Activated CD4-positive, alpha-beta T cell treated with anti-CD3 and anti-CD28 coated beads for 4 hours (primary cell): ENCODE results near the gene UBE3C.
"Not testable (repeated sequence)": the region's sequence is repeated elsewhere in the genome, so short reads cannot be mapped to it uniquely, and the experiment has no call there.

Experiments
- DNase-seq, 2 donors: peaks; one replicate each; pipeline ENCODE4 v3.0.0-alpha.2; 2020

Gene UBE3C

DNA sequence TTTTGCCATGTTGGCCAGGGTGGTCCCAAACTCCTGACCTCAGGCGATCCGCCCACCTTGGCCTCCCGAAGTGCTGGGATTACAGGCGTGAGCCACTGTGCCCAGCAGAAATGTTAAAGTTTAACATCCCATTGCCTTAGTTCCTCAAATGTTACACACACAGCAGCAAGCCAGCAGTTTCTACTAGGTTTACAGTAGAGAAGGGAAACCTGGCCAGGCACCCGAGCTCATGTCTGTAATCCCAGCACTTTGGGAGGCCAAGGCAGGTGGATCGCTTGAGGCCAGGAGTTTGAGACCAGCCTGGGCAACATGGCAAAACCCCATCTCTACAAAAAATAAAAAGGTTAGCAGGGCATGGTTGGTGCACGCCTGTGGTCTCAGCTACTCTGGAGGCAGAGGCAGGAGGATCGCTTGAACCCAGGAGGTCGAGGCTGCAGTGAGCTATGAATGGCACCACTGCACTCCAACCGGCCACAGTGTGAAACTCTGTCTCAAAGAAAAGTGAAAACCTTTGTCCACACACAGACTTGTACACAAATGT lies 135.4 kb downstream of the UBE3C start:
- not testable (repeated sequence) for DNase-seq

DNA sequence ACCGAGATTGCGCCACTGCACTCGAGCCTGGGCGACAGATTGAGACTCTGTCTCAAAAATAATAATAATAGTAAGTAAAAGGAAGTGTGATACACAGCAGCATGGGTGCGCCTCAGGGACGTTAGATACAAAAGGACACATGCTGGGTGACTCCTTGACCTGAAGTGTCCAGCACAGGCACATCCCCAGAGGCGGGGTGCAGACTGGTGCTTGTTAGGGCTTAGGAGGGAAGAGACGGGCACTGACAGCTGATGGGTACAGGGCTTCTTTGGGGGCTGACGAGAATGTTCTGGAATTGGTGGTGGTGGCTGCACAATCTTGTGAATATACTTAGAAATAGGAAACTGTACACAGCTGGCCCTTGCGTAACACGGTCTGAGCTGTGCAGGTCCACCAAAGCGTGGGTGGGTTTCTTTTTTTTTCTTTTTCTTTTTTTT lies 136.3 kb downstream of the UBE3C start:
- no peak for DNase-seq

DNA sequence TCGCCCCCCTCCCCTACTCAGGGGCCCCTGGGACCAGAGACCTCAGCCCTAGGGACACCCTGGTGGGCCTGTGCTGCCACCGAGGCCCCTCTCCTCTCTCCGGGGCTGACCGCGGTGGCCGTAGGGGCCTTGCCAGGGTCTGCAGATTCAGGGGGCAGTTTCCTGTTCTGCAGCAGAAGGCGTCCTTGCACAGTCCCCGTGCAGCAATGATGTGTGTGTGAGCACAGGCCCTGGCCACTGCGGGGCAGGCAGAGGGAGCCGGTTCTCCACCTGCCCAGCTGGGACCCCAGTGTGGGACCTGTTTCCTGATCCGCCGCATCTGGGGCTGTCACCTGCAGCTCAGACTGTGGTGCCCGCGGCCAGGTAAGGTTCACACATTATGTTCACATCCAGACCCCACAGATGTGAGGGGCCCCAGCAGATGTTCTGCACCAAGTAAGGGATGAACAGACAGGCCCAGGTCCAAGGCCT lies 137.4 kb downstream of the UBE3C start:
- DNase-seq, result no peak

DNA sequence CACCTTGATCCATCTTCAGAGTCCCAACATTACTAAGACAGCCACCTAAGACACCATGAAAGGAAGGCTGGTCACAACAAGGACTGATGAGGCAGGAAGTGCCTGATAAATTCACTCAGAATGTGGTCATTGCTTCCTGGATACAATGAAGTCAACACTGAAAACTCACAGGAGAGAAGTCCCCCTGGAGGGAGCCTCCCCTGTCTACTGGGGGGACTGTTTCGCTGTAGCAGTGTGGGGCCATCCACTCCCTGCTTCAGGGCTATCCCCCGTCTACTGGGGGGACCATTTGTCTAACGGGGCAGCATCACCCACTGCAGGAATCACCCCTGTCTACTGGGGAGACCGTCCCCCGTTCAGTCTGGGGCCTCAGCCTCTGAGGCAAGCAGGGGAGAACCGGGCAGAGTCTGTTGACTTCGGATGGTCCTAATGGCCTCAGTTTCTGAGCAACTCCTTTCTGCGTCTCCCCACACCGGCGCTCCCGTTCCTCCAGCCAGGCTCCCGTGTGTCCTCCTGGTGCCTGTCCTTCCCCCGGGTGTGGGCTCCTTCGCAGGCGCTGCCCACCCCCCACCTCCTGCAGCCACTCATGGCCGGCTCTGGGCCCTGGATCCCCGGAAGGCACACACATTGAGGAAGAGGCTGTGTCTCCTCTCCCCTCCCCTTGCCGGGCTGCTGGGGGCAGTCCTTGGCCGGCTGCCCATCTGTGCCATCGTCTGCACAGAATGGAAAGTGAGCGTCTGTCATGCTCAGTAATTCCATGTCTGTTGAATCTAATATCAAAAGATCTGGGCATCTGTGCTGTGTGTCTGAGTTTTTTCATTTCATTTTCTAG lies 138.2 kb downstream of the UBE3C start:
- DNase-seq, result no peak

DNA sequence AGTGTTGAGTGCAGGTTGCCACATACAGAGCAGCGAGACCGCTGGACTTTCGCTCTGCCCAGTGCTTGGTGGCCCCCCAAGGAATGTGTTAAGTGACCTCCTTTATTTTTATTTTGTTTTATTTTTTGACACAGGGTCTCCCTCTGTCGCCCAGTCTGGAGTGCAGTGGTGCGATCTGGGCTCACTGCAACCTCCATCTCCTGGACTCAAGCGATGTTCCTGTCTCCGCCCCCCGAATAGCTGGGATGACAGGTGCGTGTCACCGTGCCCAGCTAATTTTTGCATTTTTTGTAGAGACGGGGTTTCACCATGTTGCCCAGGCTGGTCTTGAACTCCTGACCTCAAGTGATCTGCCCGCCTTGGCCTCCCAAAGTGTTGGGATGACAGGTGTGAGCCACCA lies 138.8 kb downstream of the UBE3C start:
- DNase-seq, result not testable (repeated sequence)

DNA sequence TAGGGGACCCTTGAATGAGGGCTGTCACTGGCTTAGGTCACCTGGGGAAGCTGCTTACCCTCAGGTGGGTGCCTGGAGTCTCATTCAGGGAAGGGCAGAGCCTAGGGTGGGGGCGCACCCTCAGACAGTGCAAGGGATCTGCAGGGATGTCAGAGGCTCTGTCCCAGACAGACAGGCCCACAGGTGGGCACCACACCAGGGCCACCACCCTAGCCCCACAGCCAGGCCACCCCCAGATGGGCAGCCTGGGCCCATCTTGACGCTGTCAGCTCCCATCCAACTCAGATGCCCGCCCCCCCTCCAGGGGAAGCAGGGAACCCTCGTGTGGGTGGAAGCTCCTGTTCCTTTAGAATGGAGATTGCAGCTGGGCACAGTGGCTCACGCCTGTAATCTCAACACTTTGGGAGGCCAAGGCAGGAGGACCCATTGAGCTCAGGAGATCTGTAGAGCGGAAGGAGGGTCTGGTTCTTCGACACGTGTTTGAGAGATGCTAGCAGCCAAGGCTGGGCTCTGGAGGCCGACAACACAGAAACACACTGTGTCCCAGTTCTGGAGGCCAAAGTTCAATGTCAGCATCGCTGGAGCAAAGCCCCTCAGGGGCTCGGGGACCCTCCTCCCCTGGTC lies 139.6 kb downstream of the UBE3C start:
- no peak for DNase-seq

DNA sequence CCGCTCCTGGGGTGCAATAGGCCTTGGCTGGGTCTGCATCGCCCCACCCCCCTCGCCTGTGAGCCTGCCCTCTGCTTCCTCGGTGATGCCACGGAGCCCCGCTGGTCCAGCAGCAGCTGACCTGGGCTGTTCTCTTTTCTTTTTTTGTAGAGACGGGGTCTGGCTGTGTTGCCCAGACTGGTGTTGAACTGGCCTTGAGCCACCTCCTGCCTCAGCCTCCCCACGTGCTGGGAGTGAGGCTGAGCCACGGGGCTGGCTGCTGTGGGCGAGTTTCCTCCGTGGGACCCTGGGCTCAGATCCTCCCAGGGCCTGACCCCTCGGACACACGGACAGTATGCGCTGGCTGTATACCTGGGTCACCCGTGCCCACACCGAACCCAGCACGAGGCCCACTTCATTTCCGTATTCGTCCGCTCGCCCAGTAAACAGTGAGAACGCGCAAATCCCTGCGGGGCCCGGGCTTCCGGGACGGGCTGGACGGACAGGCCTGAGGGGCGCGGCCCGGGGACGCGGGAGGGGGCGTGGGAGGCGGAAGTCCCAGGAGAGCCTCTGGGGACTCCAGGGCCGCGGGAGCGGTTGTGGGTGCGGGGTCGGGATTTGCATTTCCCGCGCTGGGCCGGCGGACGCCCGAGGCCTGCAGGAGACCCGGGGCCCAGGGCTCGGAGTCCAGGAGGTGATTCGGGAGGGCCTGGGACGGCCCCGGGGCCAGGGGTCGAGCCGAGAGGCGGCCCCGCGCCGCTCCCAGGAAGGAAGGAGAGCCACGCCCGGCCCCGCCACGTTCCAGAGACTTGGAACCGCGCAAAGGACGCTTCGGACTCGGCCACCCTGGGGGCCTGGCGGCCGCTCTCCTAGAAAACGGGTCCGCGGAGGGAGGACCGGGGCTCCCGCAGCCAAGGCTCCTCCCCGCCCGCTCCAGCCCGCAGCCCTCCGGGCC lies 140.3 kb downstream of the UBE3C start:
- DNase-seq, result no peak

DNA sequence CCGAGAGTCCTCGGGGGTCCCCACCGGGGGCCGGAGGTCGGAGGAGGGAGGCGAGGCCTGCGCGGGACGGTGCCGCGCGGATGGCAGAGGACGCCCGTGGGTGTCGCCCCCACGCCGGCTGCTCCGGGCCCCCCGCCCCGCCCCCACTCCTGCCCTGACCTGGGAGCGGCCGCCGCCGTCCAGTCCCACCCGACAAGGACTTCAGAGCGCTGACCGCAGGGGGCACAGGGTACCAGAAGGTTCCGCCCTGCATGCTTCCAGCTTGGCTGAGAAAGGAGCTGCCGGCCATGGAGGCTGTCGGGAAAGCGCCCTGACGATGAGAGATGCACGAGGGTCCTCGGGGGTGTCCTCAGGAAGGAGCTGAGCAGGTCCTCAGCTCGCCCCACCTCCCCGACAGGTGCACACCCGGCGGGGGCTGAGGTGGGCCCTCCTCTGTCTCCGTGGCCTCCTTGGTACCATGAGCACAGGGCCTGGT lies 141.1 kb downstream of the UBE3C start:
- no peak for DNase-seq

DNA sequence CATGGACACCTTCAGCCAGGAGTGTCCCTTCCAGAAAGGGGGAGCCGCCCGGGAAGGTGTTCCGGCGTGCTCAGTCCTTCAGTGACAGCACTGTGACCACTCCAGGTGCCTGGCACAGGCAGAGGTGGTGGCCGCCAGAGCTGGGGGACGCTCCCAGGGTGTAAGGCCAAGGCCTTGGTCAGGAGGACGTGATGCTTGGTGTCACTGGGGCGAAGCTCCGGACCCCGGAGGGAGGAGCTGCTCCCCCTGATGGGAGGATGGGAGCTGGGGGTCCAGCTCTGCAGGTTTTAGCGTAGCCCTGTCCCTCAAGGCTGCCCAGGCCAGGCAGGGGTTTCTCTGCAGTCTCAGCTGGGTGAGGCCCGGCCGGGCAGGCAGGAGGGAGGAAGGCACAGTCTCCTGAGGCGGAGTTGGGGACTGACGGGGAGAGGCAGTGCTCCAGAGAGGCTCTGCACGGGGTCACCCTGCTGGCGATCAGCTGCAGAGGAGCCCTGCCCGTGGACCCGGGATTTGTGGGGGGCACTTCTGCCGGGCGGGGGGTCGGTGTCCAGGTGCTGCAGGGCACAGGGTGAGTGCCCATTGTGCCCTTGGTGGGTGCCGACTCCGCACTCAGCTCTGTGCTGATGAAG lies 141.6 kb downstream of the UBE3C start:
- DNase-seq, result no peak

DNA sequence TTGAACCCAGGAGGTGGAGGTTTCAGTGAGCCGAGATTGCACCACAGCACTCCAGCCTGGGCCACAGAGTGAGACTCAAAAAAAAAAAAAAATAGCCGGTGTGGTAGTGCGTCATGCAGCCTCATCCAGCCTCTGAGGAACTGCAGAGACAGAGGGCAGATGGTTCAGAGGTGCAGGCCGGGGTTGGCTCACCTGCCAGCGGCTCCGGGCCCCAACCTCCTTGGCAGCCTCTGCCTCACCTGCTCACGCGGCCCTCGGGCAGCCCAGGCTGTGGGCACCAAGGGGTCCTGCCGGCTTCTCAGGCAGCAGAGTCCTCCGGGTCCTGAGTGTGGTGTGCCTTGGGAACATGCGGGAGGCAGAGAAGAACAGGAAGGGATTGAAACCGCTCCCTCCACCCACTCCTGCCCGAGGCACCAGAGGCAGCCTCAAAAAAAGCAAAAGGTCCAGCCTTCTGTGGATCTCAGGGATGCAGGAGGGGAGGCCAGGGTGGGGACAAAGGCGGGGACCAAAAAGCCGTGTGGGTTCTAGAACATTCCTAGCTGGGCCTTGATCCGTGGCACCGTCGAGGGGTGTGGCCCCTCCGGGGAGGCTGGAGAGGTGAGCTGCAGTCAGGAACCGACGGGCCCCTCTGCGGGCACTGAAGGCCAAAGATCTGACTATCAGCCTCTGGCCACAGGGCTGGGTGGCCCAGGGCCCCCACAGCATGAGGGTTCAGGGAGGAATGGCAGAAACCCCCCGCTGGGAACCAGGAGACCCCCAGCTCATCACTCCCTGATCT lies 142.7 kb downstream of the UBE3C start:
- no peak for DNase-seq

DNA sequence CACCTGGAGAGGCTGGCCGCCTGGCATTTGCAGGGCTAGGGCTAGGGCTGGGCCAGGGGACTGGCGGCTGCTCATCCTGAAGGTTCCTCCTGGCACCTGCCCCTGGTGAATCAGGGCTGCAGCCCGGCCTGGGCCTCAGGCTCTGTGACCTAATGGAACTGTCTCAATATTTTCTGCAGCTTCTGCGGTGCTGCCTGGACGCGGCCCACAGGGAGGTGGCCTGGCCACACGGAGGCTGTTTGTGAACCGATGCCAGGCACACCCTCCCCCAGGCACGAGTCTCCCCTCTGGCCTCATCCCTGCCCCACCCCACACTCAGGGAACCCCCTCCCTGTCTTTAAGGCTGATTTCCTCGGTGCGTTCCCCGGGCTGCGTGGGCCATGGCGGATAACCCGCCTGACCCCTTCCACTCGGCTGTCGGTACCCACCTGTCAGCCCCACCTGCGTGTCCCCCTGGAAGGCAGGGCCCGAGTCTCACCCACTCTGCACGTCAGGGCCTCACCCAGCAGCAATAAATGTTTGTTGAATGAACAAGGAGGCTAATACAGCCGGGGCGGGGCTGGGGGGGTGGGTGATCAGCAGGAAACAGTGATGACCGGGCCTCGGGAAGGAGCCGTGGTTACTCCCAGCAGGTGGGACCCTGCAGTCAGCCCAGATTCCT lies 143.5 kb downstream of the UBE3C start:
- no peak for DNase-seq

DNA sequence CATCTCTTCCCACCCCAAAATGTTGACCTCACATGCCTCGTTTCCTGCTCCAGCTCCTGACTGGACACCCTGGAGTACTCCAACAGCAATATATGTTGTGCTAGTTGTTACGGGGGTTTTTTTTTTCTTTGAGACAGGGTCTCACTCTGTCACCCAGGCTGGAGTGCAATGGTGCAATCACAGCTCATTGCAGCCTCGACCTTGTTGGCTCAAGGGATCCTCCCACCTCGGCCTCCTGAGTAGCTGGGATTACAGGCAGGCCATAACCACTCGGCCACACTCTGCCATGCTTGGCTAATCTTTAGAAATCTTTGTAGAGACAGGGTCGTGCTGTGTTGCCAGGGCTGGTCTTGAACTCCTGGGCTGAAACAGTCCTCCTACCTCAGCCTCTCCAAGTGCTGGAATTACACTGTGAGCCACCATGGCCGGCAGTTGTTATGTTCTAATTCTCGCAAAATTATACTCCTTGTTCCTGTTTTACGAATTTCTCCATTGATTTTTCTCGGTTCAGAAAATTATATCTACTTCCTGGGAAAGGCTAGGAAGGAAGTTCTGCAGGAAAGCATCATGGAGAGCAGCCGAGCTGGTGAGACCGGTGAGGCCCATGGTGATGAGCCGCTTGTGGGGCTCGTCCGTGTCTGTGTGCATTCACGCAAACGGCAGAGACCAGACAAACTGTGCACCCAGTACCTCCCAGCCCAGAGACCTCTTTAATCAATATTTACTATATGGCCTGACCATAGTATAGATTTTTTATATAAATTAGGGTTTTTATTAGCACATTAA lies 145.7 kb downstream of the UBE3C start:
- no peak for DNase-seq

DNA sequence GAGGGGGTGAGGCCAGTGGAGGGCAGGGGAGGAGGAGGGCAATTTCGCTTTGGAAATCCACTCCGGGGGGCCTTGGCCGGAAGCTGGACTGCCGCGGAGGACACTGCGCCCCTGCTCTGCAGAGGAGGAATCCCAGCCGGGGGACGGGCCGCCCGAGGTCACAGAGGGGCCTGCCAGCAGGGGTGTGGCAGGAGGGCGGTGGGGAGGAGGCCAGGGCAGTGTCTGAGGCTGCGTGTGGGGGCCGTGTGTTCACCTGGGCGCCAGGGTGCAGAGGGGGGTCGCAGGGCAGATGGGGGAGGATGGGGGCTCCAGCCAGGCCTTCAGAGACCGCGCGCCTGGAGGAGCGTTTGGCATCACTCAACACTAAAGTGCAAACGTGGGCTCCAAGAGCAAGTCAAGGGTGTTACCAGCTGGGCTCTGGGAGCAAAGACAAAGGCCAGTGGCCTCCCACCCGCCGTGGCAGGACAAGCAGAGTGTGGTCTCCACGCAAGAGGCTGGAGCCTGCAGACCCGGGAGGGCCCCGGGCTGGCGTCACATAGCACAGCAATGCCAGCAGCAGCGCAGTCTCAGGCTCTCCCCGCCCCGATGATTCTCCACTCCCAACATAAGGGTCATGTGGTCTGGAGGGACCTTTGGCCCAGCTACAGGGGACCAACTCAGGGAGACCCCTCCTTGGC lies 152.8 kb downstream of the UBE3C start:
- no peak for DNase-seq

DNA sequence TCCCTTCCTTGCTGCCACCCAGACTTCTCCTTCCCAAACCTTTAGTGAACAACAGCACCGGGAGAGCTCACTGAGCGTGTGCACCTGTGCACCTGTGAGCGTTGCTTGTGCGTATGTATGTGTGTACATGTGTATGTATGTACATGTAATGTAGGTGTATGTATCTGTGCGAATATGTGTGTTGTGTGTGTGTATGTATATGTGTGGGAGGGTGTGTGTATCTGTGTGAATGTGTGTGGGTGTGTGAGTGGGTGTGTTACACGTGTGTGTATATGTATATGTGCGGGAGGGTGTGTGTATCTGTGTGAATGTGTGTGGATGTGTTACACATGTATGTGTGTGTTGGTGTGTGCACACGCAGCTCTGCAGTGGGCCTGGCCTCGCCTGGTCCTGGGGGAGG lies 153.5 kb downstream of the UBE3C start:
- DNase-seq, result no peak

DNA sequence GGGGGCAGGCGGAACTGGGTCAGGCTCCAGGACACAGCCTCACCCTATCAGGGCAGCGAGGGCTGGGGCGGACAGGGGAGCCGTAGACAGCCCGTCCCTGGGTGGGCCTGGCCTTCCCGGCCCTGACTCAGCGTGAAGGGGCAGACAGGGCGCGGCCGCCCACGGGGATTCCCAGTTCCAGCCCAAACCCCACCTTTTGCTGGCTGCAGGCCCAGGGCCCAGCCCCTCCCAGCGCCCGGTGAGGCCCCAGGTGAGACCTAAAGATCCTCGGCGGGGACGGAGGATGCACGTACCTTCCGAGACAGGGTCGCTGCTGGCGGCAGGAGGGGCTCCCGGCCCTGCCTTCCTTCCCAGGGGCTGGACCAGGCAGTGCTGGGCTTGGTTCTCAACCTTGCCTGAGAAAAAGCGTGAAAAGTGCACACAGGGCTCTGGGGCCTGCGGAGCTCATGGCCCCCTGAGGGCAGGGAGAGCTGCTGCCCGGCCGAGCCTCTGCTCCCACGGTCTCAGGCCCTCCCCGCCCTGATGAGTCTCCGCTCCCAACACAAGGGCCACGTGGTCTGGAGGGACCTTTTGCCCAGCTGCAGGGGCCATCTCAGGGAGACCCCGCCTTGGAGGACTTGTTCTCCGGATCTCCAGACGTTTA lies 154.2 kb downstream of the UBE3C start:
- DNase-seq, result no peak

DNA sequence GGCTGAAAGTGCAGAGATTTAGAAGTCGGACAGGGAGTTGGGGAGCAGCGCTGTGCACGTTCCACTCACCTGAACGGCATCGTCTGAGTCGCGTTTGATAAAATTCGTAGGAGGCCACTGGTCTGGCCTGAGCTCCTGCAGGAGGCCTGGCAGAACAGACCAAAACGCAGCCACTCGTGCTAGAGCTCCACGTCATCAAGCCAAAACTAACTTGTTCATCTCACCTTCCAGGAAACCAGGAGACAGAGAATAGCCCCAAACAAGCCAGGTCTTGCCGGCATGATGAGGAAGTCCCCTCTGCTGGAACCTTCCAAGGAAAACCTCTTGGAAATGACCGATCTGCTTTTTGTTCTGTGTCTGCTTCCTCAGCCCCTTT lies 154.7 kb downstream of the UBE3C start:
- DNase-seq, result no peak

DNA sequence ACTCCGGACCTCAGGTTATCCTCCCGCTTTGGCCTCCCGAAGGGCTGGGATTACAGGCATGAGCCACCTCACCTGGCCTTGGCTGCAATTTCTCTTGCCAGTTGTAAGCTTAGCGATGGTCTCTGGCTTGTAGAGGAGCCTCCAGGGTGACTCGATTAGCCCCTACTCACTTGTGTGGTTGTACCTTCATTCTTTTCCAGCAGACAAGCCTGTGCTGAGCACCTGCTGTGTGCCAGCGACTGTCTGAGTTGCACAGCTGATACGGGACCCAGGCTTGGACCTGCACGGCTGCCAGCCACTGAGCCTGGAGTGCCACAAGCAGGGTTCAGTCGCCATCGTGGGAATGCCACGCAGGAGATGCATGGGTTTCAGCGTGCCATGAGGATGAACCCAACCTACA lies 156.0 kb downstream of the UBE3C start:
- no peak for DNase-seq

DNA sequence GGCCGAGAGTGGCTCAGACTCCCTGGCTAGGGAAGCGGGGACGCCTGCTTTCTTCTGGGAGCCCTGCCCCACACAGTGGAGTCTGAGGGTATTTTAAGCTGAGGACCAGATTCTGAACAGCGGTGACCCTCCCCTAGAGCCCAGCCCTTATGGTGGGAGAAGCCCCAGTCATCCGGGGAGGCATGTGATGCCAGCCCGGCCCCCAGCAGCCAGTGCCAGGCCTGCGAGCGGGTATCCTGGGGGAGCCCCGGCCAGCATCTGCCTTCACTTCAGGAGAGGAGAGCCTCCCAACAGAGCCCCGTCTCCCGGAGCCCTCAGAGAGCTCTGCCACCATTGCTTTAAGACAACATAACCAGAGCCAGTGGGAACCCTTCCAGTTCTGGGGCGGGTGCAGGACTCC lies 156.6 kb downstream of the UBE3C start:
- DNase-seq, result no peak

DNA sequence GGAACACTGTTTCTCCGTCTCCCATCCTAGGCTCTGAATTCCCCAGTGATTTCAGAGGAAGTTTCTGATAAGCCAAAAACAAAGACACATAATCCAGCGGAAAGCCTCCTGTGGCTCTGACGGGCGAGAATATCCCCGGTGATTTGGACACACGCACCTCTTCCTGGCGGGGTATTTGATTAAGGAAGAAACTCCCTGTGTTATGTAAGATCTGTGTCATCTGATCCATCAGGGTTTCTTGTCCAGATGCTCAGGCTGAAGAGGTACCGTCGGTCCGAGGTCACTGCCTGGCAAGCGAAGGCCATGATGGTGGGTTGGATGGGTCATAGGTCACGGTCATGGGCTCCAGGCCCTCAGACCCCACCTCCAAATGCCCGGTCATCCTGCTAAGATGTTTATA lies 158.5 kb downstream of the UBE3C start:
- DNase-seq, result no peak
